H1 (cell line): Measurements from ENCODE around the gene NRXN3. TPM values are rescaled to one million over a fixed set of nuclear protein-coding genes. Genes with fewer than 3 reads are reported as not detected.
"Not testable (repeated sequence)": the region's sequence is repeated elsewhere in the genome, so short reads cannot be mapped to it uniquely, and the experiment has no call there.

Experiments used
- CTCF ChIA-PET: fragments of 300-600 bp; sonication (Branson Sonifier 250); formaldehyde crosslinking; loops from one replicate; lab custom pipeline; 2021; ENCODE audit not compliant: partially characterized antibody; lab: Charles Lee
- POLR2A ChIA-PET: fragments of 300-600 bp; sonication (Branson Sonifier 250); formaldehyde crosslinking; loops from one replicate; lab custom pipeline; 2021; ENCODE audit warnings: inconsistent platforms; ENCODE audit not compliant: partially characterized antibody; lab: Charles Lee
- DNase-seq, 2 experiments: peaks; one replicate each; pipeline versions ENCODE4 v3.0.0 to v3.0.0-alpha.2; 2010 to 2022; ENCODE audit warnings: low spot score in 2 of 2, low read depth in 1 of 2, mixed read lengths in 1 of 2
- FAIRE-seq: peaks from 2 replicates; lab custom pipeline; 2011; peaks lifted over from hg19 to GRCh38; lab: Jason Lieb, UNC
- H2AFZ ChIP-seq: 2 replicates; pipeline ENCODE4 v1.8.1; 2012; ENCODE audit warnings: low read length, inconsistent platforms
- H2AK5ac ChIP-seq: 2 replicates; pipeline ENCODE4 v1.6.1; 2013; ENCODE audit warnings: low read depth, low read length
- H2BK120ac ChIP-seq: replicated peaks from 2 replicates; pipeline ENCODE3; 2013; ENCODE audit warnings: low read depth, low read length, inconsistent platforms
- H2BK12ac ChIP-seq: 2 replicates; pipeline ENCODE4 v1.6.1; 2013; ENCODE audit warnings: low read depth, low read length
- H2BK15ac ChIP-seq: 2 replicates; pipeline ENCODE4 v1.6.1; 2013; ENCODE audit warnings: low read length
- H2BK20ac ChIP-seq: 2 replicates; pipeline ENCODE4 v1.6.1; 2013; ENCODE audit warnings: low read length
- H2BK5ac ChIP-seq: 2 replicates; pipeline ENCODE4 v1.6.1; 2013; ENCODE audit warnings: low read depth, low read length
- H3K14ac ChIP-seq: 2 replicates; pipeline ENCODE4 v1.6.1; 2013; ENCODE audit warnings: inconsistent platforms; ENCODE audit not compliant: insufficient read length
- H3K18ac ChIP-seq: 2 replicates; pipeline ENCODE4 v1.6.1; 2013; ENCODE audit warnings: low read length; ENCODE audit errors: extremely low read depth
- H3K23ac ChIP-seq: 2 replicates; pipeline ENCODE4 v1.6.1; 2013; ENCODE audit warnings: inconsistent platforms; ENCODE audit not compliant: insufficient read length
- H3K23me2 ChIP-seq: 2 replicates; pipeline ENCODE4 v1.6.1; 2013; ENCODE audit warnings: low read depth, low read length
- H3K27ac ChIP-seq: 2 replicates; pipeline ENCODE4 v1.6.1; 2011; ENCODE audit warnings: low read depth, low read length, inconsistent platforms
- H3K27me3 ChIP-seq, 4 experiments: replicated peaks in 1 of 4; 1 replicate in 1 of 4; 2 replicates in 3 of 4; pipeline versions ENCODE4 v1.6.1 to v1.8.1; 2011 to 2013; ENCODE audit warnings: low read length in 3 of 4, mild to moderate bottlenecking in 3 of 4, inconsistent platforms in 2 of 4, mixed read lengths in 2 of 4, moderate library complexity in 1 of 4; ENCODE audit not compliant: control insufficient read depth in 3 of 4, insufficient read depth in 3 of 4; ENCODE audit errors: extremely low read depth in 1 of 4
- H3K36me3 ChIP-seq, 4 experiments: 2 replicates each; pipeline versions ENCODE4 v1.6.1 to v1.8.1; 2011 to 2013; ENCODE audit warnings: mild to moderate bottlenecking in 4 of 4, low read length in 3 of 4, moderate library complexity in 2 of 4, control low read depth in 1 of 4, inconsistent platforms in 1 of 4; ENCODE audit not compliant: insufficient read depth in 4 of 4, control insufficient read depth in 2 of 4
- H3K4ac ChIP-seq: replicated peaks from 2 replicates; pipeline ENCODE3; 2013; ENCODE audit warnings: low read length, low read depth, mixed read lengths, inconsistent platforms; ENCODE audit not compliant: insufficient read length
- H3K4me1 ChIP-seq, 4 experiments: replicated peaks in 1 of 4; 1 replicate in 1 of 4; 2 replicates in 3 of 4; pipeline versions ENCODE4 v1.6.1 to v1.8.1; 2011 to 2013; ENCODE audit warnings: low read length in 3 of 4, inconsistent platforms in 2 of 4, mixed read lengths in 1 of 4; ENCODE audit not compliant: insufficient read depth in 4 of 4, control insufficient read depth in 3 of 4
- H3K4me2 ChIP-seq, 2 experiments: 2 replicates each; pipeline versions ENCODE4 v1.6.1 to v1.8.1; 2011 to 2013; ENCODE audit warnings: low read depth in 2 of 2, low read length in 2 of 2, control low read depth in 1 of 2, inconsistent platforms in 1 of 2, mild to moderate bottlenecking in 1 of 2; ENCODE audit not compliant: insufficient read depth in 1 of 2
- H3K4me3 ChIP-seq, 4 experiments: fragments of 200-600, 300-600 bp in 1 of 4; sonication (generic), shearing (Covaris generic), sonication (Bioruptor Twin) in 1 of 4; 2 replicates each; pipeline versions ENCODE4 v1.5.1 to v1.8.1; 2011 to 2016; ENCODE audit warnings: low read length in 4 of 4, low read depth in 3 of 4, control low read depth in 2 of 4, inconsistent platforms in 2 of 4, mild to moderate bottlenecking in 2 of 4, mixed read lengths in 1 of 4, moderate library complexity in 1 of 4; ENCODE audit not compliant: insufficient read depth in 2 of 4; ENCODE audit errors: extremely low read depth in 1 of 4
- H3K56ac ChIP-seq: replicated peaks from 2 replicates; pipeline ENCODE3; 2013; ENCODE audit warnings: low read depth, mild to moderate bottlenecking, mixed read lengths, low read length, inconsistent platforms; ENCODE audit not compliant: insufficient read length
- H3K79me1 ChIP-seq: 2 replicates; pipeline ENCODE4 v1.6.1; 2013; ENCODE audit warnings: low read depth, low read length, control low read depth
- H3K79me2 ChIP-seq, 2 experiments: 2 replicates each; pipeline versions ENCODE4 v1.6.1 to v1.8.1; 2012 to 2013; ENCODE audit warnings: low read length in 2 of 2, mild to moderate bottlenecking in 2 of 2, inconsistent platforms in 1 of 2; ENCODE audit not compliant: insufficient read depth in 2 of 2, control insufficient read depth in 1 of 2
- H3K9ac ChIP-seq, 4 experiments: replicated peaks in 1 of 4; 1 replicate in 1 of 4; 2 replicates in 3 of 4; pipeline versions ENCODE4 v1.6.1 to v1.8.1; 2011 to 2013; ENCODE audit warnings: low read depth in 3 of 4, low read length in 3 of 4, control low read depth in 2 of 4, mild to moderate bottlenecking in 2 of 4, moderate library complexity in 2 of 4, inconsistent platforms in 1 of 4; ENCODE audit errors: extremely low read depth in 1 of 4
- H3K9me3 ChIP-seq, 2 experiments: 2 replicates each; pipeline versions ENCODE4 v1.6.1 to v1.8.1; 2012 to 2013; ENCODE audit warnings: mild to moderate bottlenecking in 2 of 2, moderate library complexity in 2 of 2, control low read depth in 1 of 2, inconsistent platforms in 1 of 2, low read depth in 1 of 2, low read length in 1 of 2, mixed read lengths in 1 of 2; ENCODE audit not compliant: insufficient read depth in 2 of 2
- H4K20me1 ChIP-seq, 2 experiments: replicated peaks in 1 of 2; 2 replicates each; pipeline versions ENCODE3 to v1.8.1; 2011 to 2013; ENCODE audit warnings: inconsistent platforms in 2 of 2, low read length in 2 of 2, mild to moderate bottlenecking in 1 of 2; ENCODE audit not compliant: insufficient read depth in 2 of 2, control insufficient read depth in 1 of 2
- H4K5ac ChIP-seq: 2 replicates; pipeline ENCODE4 v1.6.1; 2013; ENCODE audit warnings: low read length, low read depth, mixed read lengths, inconsistent platforms; ENCODE audit not compliant: insufficient read length
- H4K8ac ChIP-seq: 2 replicates; pipeline ENCODE4 v1.8.0; 2013; ENCODE audit warnings: mild to moderate bottlenecking, moderate library complexity, low read length, inconsistent platforms; ENCODE audit not compliant: insufficient read depth; ENCODE audit errors: extremely low read depth
- H4K91ac ChIP-seq: replicated peaks from 2 replicates; pipeline ENCODE3; 2013; ENCODE audit warnings: low read length, mixed read lengths, inconsistent platforms; ENCODE audit not compliant: insufficient read length
- CBX8 ChIP-seq: fragments of 300-800, 300-1000 bp; sonication (generic); IDR thresholded peaks from 2 replicates; pipeline ENCODE4 v1.7.1; 2016; ENCODE audit warnings: low read depth, low read length, borderline replicate concordance
- E2F6 ChIP-seq: IDR thresholded peaks from 2 replicates; pipeline ENCODE4 v1.6.1; 2012; ENCODE audit warnings: inconsistent platforms
- NANOG ChIP-seq: IDR thresholded peaks from 2 replicates; pipeline ENCODE4 v1.6.1; 2011; ENCODE audit warnings: low read length, low read depth, mild to moderate bottlenecking, inconsistent platforms; ENCODE audit not compliant: insufficient read depth, poor library complexity, severe bottlenecking
- POLR2AphosphoS5 ChIP-seq: IDR thresholded peaks from 2 replicates; pipeline ENCODE4 v1.6.1; 2011; ENCODE audit warnings: low read depth, low read length
- USF2 ChIP-seq: IDR thresholded peaks from 2 replicates; pipeline ENCODE4 v1.6.1; 2011; ENCODE audit warnings: low read length, improper control_type of control experiment
- WGBS, 2 experiments: shearing (Covaris generic) in 1 of 2; methylation state at CpG; one replicate each; pipeline versions ENCODE4 v1.1.6 to v1.1.7; 2013 to 2015; ENCODE audit warnings: low lambda C conversion rate in 2 of 2, mixed read lengths in 2 of 2, inconsistent platforms in 1 of 2, low coverage in 1 of 2, missing lambda C conversion rate in 1 of 2; ENCODE audit not compliant: insufficient replicate concordance in 2 of 2, insufficient coverage in 1 of 2, insufficient read length in 1 of 2; ENCODE audit errors: extremely low coverage in 1 of 2, missing lambda C conversion rate in 1 of 2; 5-methylcytosine and 5-hydroxymethylcytosine counted together
- polyA plus RNA-seq, 7 experiments: library from polyadenylated mRNA; depleted of rRNA in 3 of 7; stranded (reverse) in 5 of 7; unstranded in 2 of 7; fragments of >200 nt in 5 of 7; fragments of 200-250 nt in 2 of 7; gene quantifications; 1 replicate in 5 of 7; 2 replicates in 1 of 7; 4 replicates in 1 of 7; pipeline versions ENCODE4 v1.2.1 to v1.2.3, GENCODE V29; 2011 to 2013; ENCODE audit warnings: missing spikeins in 2 of 7, mixed read lengths in 2 of 7
- total RNA-seq: library from RNA; stranded (reverse); fragmentation: NEBNext Ultra II Directional; extraction: Animal tissue kit (Norgen Biotek cat#: 25700); gene quantifications from 2 replicates; pipeline ENCODE4 v1.2.1, GENCODE V29; 2021

NRXN3 gene
- total and polyA plus RNA-seq, 2 of the 8 experiments (the other 6 are each of a cell fraction or from before 2014, with no cell fraction given): 2.6 to 4.1 TPM

GRCh38 chr14:78535041-78535440 is 364.9 kb downstream of the NRXN3 start (continued):
- TF ChIP-seq E2F6 (no peak), USF2 (no peak), NANOG (no peak), POLR2AphosphoS5 (no peak), CBX8 (no peak)

DNA sequence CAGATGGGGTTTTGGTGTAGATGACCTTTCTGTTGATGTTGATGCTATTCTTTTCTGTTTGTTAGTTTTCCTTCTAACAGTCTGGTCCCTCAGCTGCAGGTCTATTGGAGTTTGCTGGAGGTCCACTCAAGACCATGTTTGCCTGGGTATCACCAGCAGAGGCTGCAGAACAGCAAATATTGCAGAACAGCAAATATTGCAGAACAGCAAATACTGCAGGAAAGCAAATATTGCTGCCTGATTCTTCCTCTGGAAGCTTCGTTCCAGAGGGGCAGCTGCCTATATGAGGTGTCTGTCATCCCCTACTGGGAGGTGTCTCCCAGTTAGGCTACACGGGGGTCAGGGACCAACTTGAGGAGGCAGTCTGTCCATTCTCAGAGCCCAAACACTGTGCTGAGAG is 371.6 kb downstream of the NRXN3 start:
- H3K4me3 ChIP-seq, H3K9me3 ChIP-seq, H2BK5ac ChIP-seq, H3K36me3 ChIP-seq, FAIRE-seq, H4K20me1 ChIP-seq, POLR2A ChIA-PET, H2BK15ac ChIP-seq, H3K23me2 ChIP-seq, H2AFZ ChIP-seq, H3K27ac ChIP-seq, H3K4me1 ChIP-seq, H3K18ac ChIP-seq, H2BK120ac ChIP-seq, H3K23ac ChIP-seq, H3K4ac ChIP-seq, H3K4me2 ChIP-seq, H2AK5ac ChIP-seq, H3K79me2 ChIP-seq, H4K5ac ChIP-seq, H2BK12ac ChIP-seq, H3K79me1 ChIP-seq, H4K8ac ChIP-seq, H2BK20ac ChIP-seq, H4K91ac ChIP-seq, H3K14ac ChIP-seq, H3K9ac ChIP-seq, DNase-seq, H3K27me3 ChIP-seq, H3K56ac ChIP-seq: not testable (repeated sequence)
- 91% methylated on average over 2 of the region's 2 CpGs; no CpG with 5 or more reads in 1 of the 2 experiments for WGBS, 2 experiments
- CTCF ChIA-PET: interaction anchor here (0.8 to 2.2 kb wide), 3 partner anchors 12 to 24 kb away, joined by 3 to 5 read pairs (median 4); no protein-coding TSS in a partner anchor
